ENCODE results near the gene LRRC73.
A peak's percentile ranks its signal among the peaks of the same experiment; 100 is the strongest.
"Not testable (repeated sequence)": the region's sequence is repeated elsewhere in the genome, so short reads cannot be mapped to it uniquely, and the experiment has no call there.

Gene LRRC73

GRCh38 chr6:43509984-43510826, at the start of gene LRRC73:
LRRC73 (minus strand) TSS chr6:43510346; CDS start chr6:43509785, 561 bp downstream.
- DNase-seq: no peak

- no peak for DNase-seq
Observed at GRCh38 chr6:43559328-43559727, 49.2 kb upstream of the LRRC73 start.

- DNase-seq: not testable (repeated sequence)
Observed at GRCh38 chr6:43557620-43558019, 47.5 kb upstream of the LRRC73 start.

GRCh38 chr6:43547222-43547621, 37.1 kb upstream of the LRRC73 start:
- no peak for DNase-seq

GRCh38 chr6:43544461-43544860, 34.3 kb upstream of the LRRC73 start:
- no peak for DNase-seq

GRCh38 chr6:43541774-43542471, 31.8 kb upstream of the LRRC73 start:
- DNase-seq: no peak

GRCh38 chr6:43540507-43540906, 30.4 kb upstream of the LRRC73 start:
- no peak for DNase-seq

GRCh38 chr6:43539409-43539808, 29.3 kb upstream of the LRRC73 start:
- not testable (repeated sequence) for DNase-seq

- DNase-seq: not testable (repeated sequence)
Observed at GRCh38 chr6:43538986-43539385, 28.8 kb upstream of the LRRC73 start.

GRCh38 chr6:43532201-43532600, 22.1 kb upstream of the LRRC73 start:
- DNase-seq: no peak

GRCh38 chr6:43524483-43524961, 14.4 kb upstream of the LRRC73 start:
- DNase-seq: no peak

- no peak for DNase-seq
Observed at GRCh38 chr6:43523284-43523683, 13.1 kb upstream of the LRRC73 start.

- DNase-seq: no peak
Observed at GRCh38 chr6:43522547-43523261, 12.6 kb upstream of the LRRC73 start.

- DNase-seq: no peak
Observed at GRCh38 chr6:43521836-43522235, 11.7 kb upstream of the LRRC73 start.

GRCh38 chr6:43520097-43520496, 10.0 kb upstream of the LRRC73 start:
- no peak for DNase-seq

- no peak for DNase-seq
Observed at GRCh38 chr6:43517505-43518357, 7.6 kb upstream of the LRRC73 start.

GRCh38 chr6:43516697-43517504, 6.8 kb upstream of the LRRC73 start, which contains the start of the genes POLR1C and YIPF3:
POLR1C (plus strand) TSS chr6:43517089; CDS start chr6:43517110, 21 bp downstream.
YIPF3 (minus strand) TSS chr6:43516926; CDS start chr6:43516807, 119 bp downstream.
- peak; percentile 92 for DNase-seq

GRCh38 chr6:43516367-43516696, 6.2 kb upstream of the LRRC73 start:
- DNase-seq: no peak

- no peak for DNase-seq
Observed at GRCh38 chr6:43515808-43516207, 5.7 kb upstream of the LRRC73 start.

- DNase-seq: no peak
Observed at GRCh38 chr6:43511824-43512415, 1.8 kb upstream of the LRRC73 start.

- no peak for DNase-seq
Observed at GRCh38 chr6:43510827-43511163, 649 bp upstream of the LRRC73 start.

Data from NCI-H1417 treated with DMSO at 0.1 percent for 48 hours (cell line).